DMS114 treated with DMSO at 0.1 percent for 48 hours (cell line): ENCODE data around the gene INSYN1.
"Not testable (repeated sequence)": the region's sequence is repeated elsewhere in the genome, so short reads cannot be mapped to it uniquely, and the experiment has no call there.

Experiments
- DNase-seq: peaks from one replicate; lab custom pipeline; 2025; ENCODE audit not compliant: unreplicated experiment; lab: John Stamatoyannopoulos, UW

The INSYN1 gene

DNA sequence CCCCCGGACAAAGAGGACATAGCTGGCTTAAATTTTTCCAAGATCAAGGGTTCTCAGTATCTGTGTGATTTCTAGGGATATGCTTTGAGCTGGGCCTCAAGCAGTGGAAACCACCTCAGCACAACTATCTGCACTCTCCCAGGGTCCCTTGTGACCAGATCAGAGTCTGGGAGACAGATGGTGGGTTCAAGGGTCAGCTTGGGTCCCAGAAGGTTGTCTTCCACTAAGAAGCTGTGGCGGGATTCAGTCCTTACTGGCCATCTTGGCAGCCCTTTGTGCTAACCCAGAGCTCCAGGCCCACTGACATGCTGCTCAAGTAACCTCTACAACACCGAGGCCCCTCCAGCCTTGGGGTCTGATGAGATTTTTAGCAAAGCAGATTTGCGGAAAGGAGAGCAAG, 2.7 kb downstream of the INSYN1 start:
- no peak for DNase-seq

DNA sequence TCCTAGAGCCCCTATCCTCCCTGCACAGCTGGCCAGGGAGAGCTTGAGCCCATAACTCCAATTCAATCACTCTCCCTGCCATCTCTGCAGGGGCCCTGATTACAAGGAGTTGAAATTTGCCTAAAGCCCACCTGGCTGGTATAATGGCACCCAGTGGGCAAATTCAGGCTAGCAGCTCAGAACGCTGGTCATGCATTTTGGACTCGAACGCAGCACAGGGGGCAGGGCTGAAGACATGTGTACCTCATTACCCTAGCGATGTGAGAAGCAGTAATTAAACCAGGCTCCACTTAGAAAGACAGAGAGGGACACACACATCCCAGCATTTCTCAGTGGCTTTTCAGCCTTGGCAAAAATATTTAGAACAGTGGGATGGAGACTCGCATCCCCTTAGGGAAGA, 3.2 kb downstream of the INSYN1 start:
- DNase-seq: no peak

DNA sequence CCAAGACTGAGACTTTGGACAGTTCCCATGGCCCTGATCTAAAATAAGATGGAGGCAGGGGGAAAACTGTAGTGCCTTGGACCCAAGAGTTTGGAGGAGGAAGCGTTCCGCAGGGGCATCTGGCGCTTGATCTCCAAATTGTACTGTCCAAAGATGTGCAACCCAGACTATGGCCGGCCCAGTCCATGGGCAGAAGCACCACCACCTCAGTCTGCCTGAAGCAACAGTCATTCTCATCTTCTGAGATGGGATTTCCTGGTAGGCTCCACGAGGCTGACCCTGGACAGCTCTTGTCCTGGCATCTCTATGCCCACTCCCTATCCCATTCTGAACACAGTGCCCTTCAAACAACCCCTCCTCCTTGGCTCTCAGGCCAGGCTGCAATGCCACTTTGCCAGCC, 3.6 kb downstream of the INSYN1 start:
- DNase-seq: no peak

DNA sequence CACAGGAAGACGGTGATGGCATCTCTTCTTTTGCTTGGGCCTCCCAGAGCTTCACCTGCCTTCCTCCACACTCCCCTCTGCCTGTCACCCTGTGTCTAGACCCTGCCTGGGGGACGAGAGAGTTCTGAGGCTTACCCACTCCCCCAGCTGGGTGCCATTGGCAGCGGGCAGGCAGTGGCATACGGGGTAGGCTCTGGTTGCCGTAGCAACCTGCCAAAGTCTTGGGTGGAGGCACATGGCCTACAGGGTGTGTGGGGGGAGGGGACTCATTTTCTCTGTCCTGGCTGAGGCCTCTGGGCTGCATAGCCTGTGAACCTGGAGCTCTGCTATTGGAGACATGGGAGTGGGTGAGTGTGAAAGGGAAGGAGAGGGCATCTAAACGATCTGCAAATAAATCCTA, 4.4 kb downstream of the INSYN1 start:
- DNase-seq: no peak

DNA sequence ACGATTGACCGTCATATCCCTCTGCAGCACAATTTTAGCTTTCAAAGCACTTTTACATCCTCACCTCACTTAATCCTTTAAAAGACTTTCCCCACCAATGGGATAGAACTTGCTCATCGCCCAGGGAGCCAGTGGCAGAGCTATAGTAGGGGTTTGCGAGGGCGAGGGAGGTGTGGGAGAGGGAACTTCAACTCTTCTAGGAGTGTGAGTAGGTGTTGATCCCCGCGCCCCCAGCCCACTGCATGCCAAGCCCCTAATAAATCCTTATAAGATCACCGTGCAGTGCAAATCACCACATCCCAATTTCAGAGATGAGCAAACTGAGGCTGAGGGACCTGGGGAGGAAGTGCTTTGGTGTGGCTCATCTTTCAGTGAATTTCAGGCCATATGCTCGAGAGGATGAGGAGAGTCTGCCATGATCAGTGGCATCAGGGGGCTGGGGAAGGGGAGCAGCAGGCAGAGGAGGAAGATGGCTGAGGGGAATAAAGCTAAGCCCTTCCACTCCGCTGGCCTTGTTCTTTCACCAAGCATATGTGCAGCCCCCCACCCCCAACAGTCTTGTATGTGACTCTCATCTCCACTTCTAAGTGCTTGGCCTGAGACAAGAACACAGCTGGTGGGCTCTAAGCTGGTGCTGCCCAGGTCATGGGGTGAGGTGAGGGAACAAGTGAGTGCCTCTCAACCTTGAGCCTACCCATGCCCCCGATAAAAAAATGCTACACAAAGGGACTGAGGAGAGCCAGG, 5.1 kb downstream of the INSYN1 start:
- DNase-seq: no peak

DNA sequence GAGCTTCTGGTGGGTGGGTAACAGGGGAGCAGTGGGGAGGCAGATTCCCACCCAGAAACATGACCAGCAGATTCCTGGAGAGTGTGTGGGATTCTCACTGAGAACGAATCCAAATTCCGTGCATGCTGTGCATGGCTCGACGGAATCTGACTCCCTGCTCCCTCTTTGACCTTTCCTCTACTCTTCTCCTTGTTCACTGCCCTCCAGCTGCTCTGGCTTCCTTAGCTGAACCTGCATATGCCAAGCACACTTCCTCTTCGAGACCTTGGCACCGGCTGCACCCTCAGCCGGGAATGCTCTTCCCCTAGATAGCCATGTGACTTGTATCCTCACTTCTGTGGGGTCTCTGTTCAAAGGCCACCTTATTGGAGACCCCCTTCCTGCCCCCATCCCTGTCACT, 6.3 kb downstream of the INSYN1 start:
- no peak for DNase-seq

DNA sequence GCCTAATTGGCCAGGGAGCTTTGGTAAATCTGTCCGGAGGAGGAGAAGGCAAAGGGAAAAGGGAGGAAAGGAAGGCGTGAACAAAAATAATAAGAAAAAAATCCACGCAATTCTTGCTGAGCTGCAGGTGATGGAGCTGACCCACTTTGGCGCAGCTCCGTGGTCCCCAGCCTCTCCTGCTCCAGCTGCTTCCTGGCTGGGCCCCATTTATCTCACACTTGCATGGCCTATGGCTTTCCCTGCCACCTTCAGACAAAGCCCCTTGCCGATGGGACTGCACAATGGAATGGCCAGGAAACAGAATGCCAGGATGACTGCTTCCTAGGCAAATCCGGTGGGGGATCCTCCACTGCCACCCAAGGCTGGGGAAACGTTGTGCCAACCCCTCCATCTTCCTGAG, 6.9 kb downstream of the INSYN1 start:
- no peak for DNase-seq

DNA sequence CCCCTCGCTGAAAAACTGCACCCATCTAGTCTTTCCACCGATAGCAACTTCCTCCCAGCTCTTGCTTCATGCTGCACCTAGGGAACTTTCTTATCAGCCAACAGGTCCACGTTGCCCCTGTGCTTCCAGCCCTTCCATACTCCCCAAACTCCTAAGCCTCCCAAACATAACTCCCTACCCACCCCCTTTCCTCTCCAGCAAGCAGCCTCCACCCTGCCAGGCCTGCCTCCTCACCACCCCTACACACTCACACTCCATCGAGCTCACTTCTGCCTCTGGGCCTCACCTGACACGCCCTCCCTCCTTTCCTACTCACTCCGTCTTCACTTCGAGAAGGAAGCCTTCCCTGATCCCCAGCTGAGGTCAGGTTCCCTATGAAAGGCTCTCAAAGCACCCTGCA, 8.1 kb downstream of the INSYN1 start:
- no peak for DNase-seq

DNA sequence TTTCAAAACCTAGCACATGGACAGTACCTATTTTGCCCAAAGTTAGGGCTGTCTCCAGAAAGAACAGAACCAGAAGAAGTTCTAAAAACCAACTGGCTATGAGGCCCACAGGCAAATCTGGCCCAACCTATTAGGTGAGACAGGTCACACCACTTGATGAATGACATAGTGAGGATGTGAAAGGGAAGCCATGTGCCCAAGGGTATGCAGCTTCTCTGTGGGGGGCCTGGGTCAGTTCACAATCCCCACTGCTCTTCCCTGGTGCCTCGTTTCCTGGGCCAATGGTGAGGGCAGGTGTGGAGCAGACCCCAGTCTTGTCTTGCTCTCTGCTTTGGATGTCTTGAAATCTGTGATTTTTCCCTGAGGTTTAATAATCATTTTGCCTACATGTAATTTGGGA, 8.9 kb downstream of the INSYN1 start:
- DNase-seq: no peak

DNA sequence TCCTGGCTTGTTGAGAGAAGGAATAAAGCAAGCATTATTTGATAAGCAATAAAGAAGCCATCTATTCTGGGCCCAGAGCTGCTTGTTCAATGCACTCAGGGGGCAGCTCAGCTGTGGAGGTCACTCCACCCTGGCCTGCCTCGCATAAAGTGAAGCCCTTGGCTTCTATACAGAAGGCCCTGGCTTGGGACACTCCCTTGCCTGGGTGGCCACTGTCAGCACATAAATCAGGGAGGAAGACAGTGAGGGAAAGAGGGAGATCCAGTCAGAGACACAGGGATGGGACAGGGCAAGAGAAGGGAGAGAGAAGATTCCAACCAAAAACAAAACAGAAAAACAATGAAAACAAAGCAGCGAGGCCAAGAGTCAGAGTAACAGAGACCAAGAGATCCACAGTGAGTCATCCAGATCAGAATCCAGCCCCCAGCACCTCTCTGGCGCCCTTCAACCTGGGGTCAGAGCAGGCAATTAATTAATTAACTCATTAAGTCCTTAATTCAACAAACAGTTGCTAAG, 11.8 kb downstream of the INSYN1 start:
- no peak for DNase-seq

DNA sequence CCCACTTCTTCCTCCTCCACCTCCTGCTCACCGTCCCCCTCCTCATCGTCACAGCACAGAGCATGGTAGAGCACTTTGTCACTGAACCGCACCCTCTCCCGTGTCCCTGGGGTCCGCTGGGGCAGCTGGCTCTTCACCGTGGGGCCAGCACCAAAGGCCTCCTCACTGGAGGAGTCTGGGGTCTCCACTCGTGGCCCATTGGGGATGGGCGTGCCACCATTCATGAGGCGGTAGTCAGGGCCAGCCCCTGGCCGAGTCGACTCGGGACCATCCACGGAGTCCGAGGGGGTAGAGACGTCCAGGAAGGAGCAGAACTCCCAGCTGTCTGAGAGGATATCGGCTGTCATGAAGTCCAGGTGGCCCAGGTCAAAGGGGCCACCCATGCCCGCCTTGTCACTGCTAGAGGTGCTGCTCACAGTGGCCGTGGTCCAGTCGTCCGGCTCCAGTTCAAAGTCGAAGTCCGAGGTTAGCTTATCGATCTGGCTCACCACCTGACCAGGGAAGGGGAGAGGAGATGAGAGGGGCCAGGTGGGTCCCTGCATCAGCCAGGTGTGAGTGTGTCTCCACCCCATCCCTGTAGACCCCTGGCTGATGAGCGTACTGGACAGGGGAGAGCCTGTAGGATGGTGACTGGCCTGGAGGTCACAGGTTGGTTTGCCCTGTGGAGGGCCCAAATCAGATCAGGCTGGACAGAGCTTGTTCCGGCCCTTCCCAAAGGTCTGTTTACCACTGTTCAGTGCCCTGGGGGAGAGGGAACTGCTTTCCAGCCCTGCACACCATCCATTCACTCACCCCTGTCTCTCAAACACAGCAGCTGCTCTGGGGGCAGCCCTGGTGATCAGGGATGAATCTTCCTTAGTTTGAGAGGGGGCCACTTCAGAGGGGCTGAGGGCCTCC, 12.8 kb downstream of the INSYN1 start:
- DNase-seq: no peak

DNA sequence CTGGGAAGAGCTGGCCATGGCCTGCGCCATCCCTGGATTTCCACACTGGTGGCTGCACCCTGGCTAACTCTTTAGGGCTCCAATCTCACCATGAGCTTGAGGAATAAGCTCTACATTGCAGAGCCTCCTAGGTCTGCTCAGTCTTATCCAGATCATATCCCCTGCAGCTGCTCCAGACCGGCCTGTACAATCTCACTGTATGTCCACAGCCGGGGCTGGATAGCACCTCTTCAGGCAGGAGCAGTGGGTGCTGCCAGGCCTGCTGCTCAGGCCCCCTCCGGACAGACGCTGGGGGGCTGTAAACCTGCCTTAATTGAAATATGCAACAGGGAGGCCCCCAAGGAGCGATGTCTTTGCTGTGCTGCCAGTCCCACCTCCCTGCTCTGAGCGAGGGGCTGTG, 15.6 kb downstream of the INSYN1 start:
- DNase-seq: no peak

DNA sequence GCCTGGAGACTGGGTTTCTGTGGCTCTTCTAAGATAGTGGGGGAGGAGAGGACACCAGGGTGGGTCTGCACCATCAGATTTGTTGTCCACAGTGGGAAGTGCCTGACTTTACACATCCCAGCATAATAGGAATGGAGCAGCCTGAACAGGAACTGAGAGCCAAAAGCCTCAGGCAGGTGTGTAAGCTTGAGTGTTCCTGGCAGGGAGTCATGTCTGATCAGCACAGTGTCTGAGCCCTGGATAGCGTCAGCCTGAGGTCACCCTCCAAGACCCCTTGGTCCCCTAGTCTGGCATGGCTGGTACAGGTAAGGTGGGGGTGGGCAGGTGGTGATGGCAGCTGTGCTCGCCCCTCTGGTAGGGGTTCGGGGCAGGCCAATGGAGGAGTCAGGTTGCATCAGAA, 20.2 kb downstream of the INSYN1 start:
- no peak for DNase-seq

DNA sequence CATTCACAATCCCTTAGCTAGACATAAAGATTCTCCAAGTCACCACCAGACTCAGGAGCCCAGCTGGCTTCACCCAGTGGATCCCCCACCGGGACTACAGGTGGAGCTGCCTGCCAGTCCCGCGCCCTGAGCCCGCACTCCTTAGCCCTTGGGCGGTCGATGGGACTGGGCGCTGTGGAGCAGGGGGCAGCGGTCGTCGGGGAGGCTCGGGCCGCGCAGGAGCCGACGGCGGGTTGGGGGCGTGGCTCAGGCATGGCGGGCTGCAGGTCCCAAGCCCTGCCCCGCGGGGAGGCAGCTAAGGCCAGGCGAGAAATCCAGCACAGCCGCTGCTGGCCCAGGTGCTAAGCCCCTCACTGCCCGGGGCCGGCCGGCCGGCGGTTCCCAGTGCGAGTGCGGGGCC, 21.1 kb downstream of the INSYN1 start:
- DNase-seq: not testable (repeated sequence)

DNA sequence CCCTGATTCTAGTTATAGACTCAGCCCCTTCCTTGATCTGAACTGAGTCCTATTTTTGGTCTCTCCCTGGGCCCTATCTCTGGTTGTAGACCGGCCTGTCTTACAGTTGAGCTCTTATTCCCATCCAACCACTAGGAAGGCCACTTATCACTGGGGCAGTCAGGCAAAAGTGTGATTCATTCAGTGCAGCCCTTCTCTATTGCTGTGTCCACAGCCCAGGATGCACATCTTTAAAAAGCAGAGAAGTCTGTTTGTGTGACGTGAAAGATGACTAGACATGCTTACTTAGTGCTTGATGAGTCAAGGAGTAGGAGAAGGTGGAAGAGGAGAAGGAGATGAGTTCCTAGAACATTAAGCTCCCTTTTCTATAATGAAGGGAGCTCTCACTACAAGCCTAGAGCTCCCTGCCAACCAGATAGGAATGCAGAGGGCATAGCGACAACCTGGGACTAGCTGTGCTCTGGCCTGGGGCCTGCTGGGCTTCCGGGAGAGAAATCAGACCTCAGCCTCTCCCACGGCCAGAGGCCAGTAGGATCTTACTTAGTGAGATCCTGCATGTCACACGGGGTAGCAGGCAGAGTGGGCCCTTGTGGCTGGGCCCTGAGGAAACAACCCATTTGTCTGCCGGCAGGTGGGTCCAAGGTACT, 25.7 kb downstream of the INSYN1 start:
- no peak for DNase-seq

DNA sequence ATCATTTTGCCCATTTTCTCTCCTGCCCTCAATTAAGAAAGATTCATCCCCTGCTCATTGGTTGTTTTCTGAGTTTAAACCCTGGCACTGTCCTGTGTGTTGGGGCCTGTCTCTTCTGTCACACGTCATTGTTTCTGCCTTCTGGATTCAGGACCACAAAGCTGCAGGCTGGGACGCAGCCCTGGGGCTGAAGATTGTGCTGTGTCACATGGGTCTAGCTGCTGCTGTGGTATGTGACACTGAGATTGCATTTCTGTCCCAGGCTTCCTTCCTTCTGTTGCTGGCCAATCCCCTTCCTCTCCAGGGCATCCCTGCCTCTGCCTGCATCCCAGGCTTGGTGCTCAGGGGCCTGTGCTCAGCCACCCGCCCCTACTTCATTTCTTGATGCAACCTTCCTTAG, 28.9 kb downstream of the INSYN1 start:
- no peak for DNase-seq

DNA sequence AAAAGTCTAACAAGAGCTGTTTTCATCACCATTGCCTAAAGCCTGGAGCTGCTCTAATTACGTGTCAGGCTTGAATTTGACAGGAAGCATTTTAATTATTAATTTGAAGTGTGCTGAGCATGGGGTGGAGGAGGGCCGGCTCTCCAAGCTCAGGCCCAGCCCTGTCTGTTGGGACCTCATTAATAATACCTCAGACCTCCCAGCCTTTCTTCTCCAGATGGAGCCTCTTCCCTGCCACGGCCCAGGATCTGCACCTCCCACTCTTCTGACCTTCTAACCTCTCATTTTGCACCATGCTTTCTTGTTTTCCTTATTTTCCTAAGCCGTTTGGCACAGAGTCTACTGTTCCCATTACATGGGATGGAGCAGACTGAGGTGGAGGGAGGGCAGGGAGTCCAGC, 30.0 kb downstream of the INSYN1 start:
- no peak for DNase-seq

DNA sequence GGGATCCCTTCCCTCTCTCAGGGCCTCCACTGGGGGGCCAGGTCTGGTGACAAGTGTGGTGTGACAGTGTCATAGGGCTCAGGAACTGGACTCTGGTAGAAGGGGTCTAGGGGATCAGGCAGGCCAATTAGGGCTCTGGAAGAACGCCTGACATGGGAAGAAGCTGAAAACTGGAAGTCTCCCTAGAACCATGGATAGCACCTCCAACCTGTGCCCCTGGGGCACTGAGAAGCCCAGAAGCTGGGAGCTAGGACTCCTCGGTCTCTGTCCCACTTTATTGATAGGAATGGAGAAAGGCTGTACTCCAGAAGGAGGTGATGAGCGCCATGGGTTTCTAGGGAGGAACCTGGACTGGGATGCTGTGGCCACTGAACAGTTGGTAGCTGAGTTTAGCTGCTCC, 30.7 kb downstream of the INSYN1 start:
- DNase-seq: no peak

DNA sequence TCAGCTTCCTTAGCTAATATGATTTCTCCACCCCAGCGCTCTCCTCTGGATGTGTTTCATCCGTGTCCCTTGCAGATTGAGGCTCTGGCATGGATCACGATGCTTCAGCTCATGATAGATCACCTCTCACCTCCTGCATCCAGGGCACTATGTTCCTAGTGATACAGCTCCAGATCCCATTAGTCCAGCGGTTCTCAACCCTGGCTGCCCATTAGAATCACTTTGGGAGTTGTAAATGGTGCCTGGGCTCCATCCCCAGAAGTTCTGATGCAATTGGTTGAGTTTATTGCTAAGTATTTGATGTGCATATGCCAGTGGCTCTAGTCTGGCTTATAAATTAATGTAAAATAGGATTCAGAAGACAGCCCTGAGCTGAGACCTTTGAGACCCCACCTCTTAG, 34.5 kb downstream of the INSYN1 start:
- DNase-seq: no peak

DNA sequence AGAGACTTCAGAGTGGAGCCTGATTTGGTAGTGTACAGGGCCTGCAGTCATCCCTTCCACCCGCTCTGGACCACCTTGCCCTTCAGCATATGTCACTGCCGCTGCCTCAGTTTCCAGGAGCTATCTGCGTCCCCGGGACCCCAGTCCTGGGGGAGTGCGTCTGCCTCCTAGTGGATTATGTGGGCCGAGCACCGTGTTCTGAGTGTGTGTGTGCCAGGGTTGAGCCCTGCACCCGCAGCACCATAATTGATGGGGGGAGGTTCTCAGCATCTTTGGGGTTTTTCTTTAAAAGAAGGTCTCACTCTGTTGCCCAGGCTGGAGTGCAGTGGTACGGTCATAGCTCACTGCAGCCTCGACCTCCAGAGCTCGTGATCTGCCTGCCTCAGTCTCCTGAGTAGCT, 35.3 kb downstream of the INSYN1 start:
- no peak for DNase-seq

DNA sequence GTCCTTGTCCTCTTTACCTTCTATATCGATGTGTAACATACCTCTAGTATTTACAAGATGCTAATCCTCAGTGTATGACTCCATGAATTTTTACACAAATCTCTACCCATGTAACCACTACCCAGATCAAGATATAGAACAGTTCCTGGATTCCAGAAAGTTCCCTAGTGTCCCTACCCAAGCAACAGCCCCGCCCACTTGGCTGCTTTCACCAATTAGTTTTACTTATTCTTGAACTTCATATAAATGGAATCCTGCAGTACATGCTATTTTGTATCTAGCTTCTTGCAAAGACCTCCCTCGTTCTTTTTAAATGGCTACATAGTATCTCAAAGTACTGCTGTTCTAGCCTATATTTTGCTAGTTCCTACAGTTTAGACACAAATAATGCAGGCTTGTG, 35.9 kb downstream of the INSYN1 start:
- DNase-seq: no peak

DNA sequence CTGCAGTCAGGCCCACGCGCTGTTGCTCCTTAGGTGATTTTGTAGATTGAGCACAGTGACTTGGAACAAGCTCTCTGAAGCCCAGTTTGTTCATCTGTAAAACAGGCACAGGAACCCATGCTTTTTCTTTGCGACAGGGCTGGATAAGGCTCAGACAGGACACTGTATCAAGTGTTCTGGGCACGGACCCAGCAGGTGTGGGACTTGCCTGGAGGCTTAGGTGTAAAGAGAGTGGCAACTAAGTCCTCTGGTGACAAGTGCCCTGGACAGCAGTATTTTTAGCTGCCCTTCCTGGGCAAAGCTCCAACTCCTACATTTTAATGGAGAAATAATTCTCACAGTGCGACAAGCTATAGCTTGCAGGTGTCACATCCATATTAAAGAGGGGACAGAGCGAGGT, 36.7 kb downstream of the INSYN1 start:
- no peak for DNase-seq
